ENCODE data around the gene CUEDC1.

CUEDC1 gene

GRCh38 chr17:57966246-57966645, 11.0 kb upstream of the CUEDC1 start:
- no peak for DNase-seq (ENCODE audit: low read depth in 1 of 2, low spot score in 1 of 2)
- TF ChIP-seq CTCF (IDR thresholded peaks at IDR 0.05; ENCODE audit: insufficient read depth, low read length) (no peak), REST (IDR thresholded peaks at IDR 0.05; ENCODE audit: insufficient replicate concordance, low read depth) (no peak), SPI1 (IDR thresholded peaks at IDR 0.05; ENCODE audit: borderline replicate concordance, low read depth) (no peak), POLR2AphosphoS5 (IDR thresholded peaks at IDR 0.05; ENCODE audit: low read depth) (no peak), GABPA (IDR thresholded peaks at IDR 0.05; ENCODE audit: low read depth) (no peak)
- no peaks in the 10 kb centered on the region for H3K27me3 ChIP-seq (ENCODE audit: insufficient read depth, poor library complexity, severe bottlenecking)
- H3K4me3 ChIP-seq (replicated peaks; ENCODE audit: insufficient read depth, low read length), result no peak overlapping the region
- no peak overlapping the region for H3K27ac ChIP-seq (replicated peaks)

- H3K4me3 ChIP-seq (replicated peaks; ENCODE audit: insufficient read depth, low read length), result no peak overlapping the region
- no peak for DNase-seq (ENCODE audit: low read depth in 1 of 2, low spot score in 1 of 2)
- no peak overlapping the region for H3K27ac ChIP-seq (replicated peaks)
- no peaks in the 10 kb centered on the region for H3K27me3 ChIP-seq (ENCODE audit: insufficient read depth, poor library complexity, severe bottlenecking)
- TF ChIP-seq POLR2AphosphoS5 (IDR thresholded peaks at IDR 0.05; ENCODE audit: low read depth), result no peak
- TF ChIP-seq REST (IDR thresholded peaks at IDR 0.05; ENCODE audit: insufficient replicate concordance, low read depth), result no peak
- no peak for TF ChIP-seq CTCF (IDR thresholded peaks at IDR 0.05; ENCODE audit: insufficient read depth, low read length)
- TF ChIP-seq GABPA (IDR thresholded peaks at IDR 0.05; ENCODE audit: low read depth), result no peak
- no peak for TF ChIP-seq SPI1 (IDR thresholded peaks at IDR 0.05; ENCODE audit: borderline replicate concordance, low read depth)
These were observed 10.4 kb upstream of the CUEDC1 start for GRCh38 chr17:57965521-57966160.

- Histone ChIP-seq H3K27me3 (ENCODE audit: insufficient read depth, poor library complexity, severe bottlenecking) (no peaks in the 10 kb centered on the region), H3K4me3 (replicated peaks; ENCODE audit: insufficient read depth, low read length) (no peak overlapping the region), H3K27ac (replicated peaks) (no peak overlapping the region)
- TF ChIP-seq REST (IDR thresholded peaks at IDR 0.05; ENCODE audit: insufficient replicate concordance, low read depth) (no peak), POLR2AphosphoS5 (IDR thresholded peaks at IDR 0.05; ENCODE audit: low read depth) (no peak), SPI1 (IDR thresholded peaks at IDR 0.05; ENCODE audit: borderline replicate concordance, low read depth) (no peak), CTCF (IDR thresholded peaks at IDR 0.05; ENCODE audit: insufficient read depth, low read length) (no peak), GABPA (IDR thresholded peaks at IDR 0.05; ENCODE audit: low read depth) (no peak)
- DNase-seq (ENCODE audit: low read depth in 1 of 2, low spot score in 1 of 2), result no peak
These were observed 7.9 kb upstream of the CUEDC1 start for GRCh38 chr17:57963149-57963511.

Measured in HL-60 (cell line).